ENCODE results near the gene SMARCA4. TPM values are rescaled to one million over a fixed set of nuclear protein-coding genes. Genes with fewer than 3 reads are reported as not detected.

Gene SMARCA4
- total and polyA plus RNA-seq, 2 experiments from 2014 or later, result 80.7 to 93.4 TPM

GRCh38 chr19:10922638-10923014 lies 38.2 kb upstream of the SMARCA4 start:
- Histone ChIP-seq H3K4me2 (no peak overlapping the region), H3K27me3 (no peaks in the 10 kb centered on the region), H3K36me3 (replicated peaks; ENCODE audit: insufficient read depth, low read depth) (no peaks in the 10 kb centered on the region), H3K9me3 (ENCODE audit: low read depth) (no peaks in the 10 kb centered on the region), H3K79me2 (peaks cover 14% of the 10 kb centered on the region), H4K20me1 (ENCODE audit: insufficient read depth, poor library complexity, severe bottlenecking) (no peaks in the 10 kb centered on the region), H3K27ac (no peak overlapping the region), H2AFZ (no peak overlapping the region), H3K9me2 (replicated peaks; ENCODE audit: insufficient read depth) (no peaks in the 10 kb centered on the region), H3K4me3 (no peak overlapping the region), H3K4me1 (ENCODE audit: insufficient read depth) (peaks cover 4% of the 10 kb centered on the region)
- no peak for TF ChIP-seq EZH2phosphoT487 (IDR thresholded peaks at IDR 0.05; ENCODE audit: low read depth, severe bottlenecking, unreplicated experiment)
- DNase-seq (ENCODE audit: low spot score), result no peak
- WGBS (ENCODE audit: low lambda C conversion rate, missing lambda C conversion rate), result 91% methylated on average over 13 of the region's 13 CpGs

- Histone ChIP-seq H3K9me3 (ENCODE audit: low read depth) (no peaks in the 10 kb centered on the region), H3K36me3 (replicated peaks; ENCODE audit: insufficient read depth, low read depth) (no peaks in the 10 kb centered on the region), H4K20me1 (ENCODE audit: insufficient read depth, poor library complexity, severe bottlenecking) (no peaks in the 10 kb centered on the region), H3K27me3 (no peaks in the 10 kb centered on the region), H3K4me1 (ENCODE audit: insufficient read depth) (peaks cover 6% of the 10 kb centered on the region), H3K4me2 (no peak overlapping the region), H3K4me3 (no peak overlapping the region), H3K9me2 (replicated peaks; ENCODE audit: insufficient read depth) (no peaks in the 10 kb centered on the region), H2AFZ (no peak overlapping the region), H3K79me2 (peaks cover 21% of the 10 kb centered on the region), H3K27ac (no peak overlapping the region)
- DNase-seq (ENCODE audit: low spot score), result no peak
- WGBS (ENCODE audit: low lambda C conversion rate, missing lambda C conversion rate), result 96% methylated on average over 28 of the region's 29 CpGs
- TF ChIP-seq CTCF (IDR thresholded peaks at IDR 0.05; ENCODE audit: poor library complexity), result no peak
- TF ChIP-seq EZH2phosphoT487 (IDR thresholded peaks at IDR 0.05; ENCODE audit: low read depth, severe bottlenecking, unreplicated experiment), result no peak
- no peak for TF ChIP-seq EZH2 (IDR thresholded peaks at IDR 0.05; ENCODE audit: borderline replicate concordance)
Observed at GRCh38 chr19:10923260-10924112, 37.3 kb upstream of the SMARCA4 start.

GRCh38 chr19:10924597-10924996 lies 36.2 kb upstream of the SMARCA4 start:
- TF ChIP-seq EZH2phosphoT487 (IDR thresholded peaks at IDR 0.05; ENCODE audit: low read depth, severe bottlenecking, unreplicated experiment) (no peak), CTCF (IDR thresholded peaks at IDR 0.05; ENCODE audit: poor library complexity) (no peak), EZH2 (IDR thresholded peaks at IDR 0.05; ENCODE audit: borderline replicate concordance) (no peak)
- Histone ChIP-seq H3K27ac (no peak overlapping the region), H4K20me1 (ENCODE audit: insufficient read depth, poor library complexity, severe bottlenecking) (no peaks in the 10 kb centered on the region), H3K4me1 (ENCODE audit: insufficient read depth) (peaks cover 7% of the 10 kb centered on the region), H3K4me2 (no peak overlapping the region), H3K36me3 (replicated peaks; ENCODE audit: insufficient read depth, low read depth) (no peaks in the 10 kb centered on the region), H3K27me3 (no peaks in the 10 kb centered on the region), H3K9me3 (ENCODE audit: low read depth) (no peaks in the 10 kb centered on the region), H3K4me3 (no peak overlapping the region), H2AFZ (no peak overlapping the region), H3K79me2 (peaks cover 28% of the 10 kb centered on the region), H3K9me2 (replicated peaks; ENCODE audit: insufficient read depth) (no peaks in the 10 kb centered on the region)
- 92% methylated on average over 6 of the region's 13 CpGs for WGBS (ENCODE audit: low lambda C conversion rate, missing lambda C conversion rate)
- no peak for DNase-seq (ENCODE audit: low spot score)

GRCh38 chr19:10927730-10928562 lies 32.9 kb upstream of the SMARCA4 start:
- H3K4me2 ChIP-seq, result peak overlapping the region; percentile 97
- 32% methylated on average over 20 of the region's 47 CpGs for WGBS (ENCODE audit: low lambda C conversion rate, missing lambda C conversion rate)
- peaks cover 60% of the 10 kb centered on the region for H3K79me2 ChIP-seq
- H3K27ac ChIP-seq, result peak overlapping the region; percentile 62
- no peaks in the 10 kb centered on the region for H3K27me3 ChIP-seq
- no peak for DNase-seq (ENCODE audit: low spot score)
- no peaks in the 10 kb centered on the region for H3K9me2 ChIP-seq (replicated peaks; ENCODE audit: insufficient read depth)
- peak overlapping the region; percentile 60 for H2AFZ ChIP-seq
- TF ChIP-seq EZH2phosphoT487 (IDR thresholded peaks at IDR 0.05; ENCODE audit: low read depth, severe bottlenecking, unreplicated experiment) (no peak), CTCF (IDR thresholded peaks at IDR 0.05; ENCODE audit: poor library complexity) (no peak), EZH2 (IDR thresholded peaks at IDR 0.05; ENCODE audit: borderline replicate concordance) (no peak)
- H3K4me3 ChIP-seq, result peak overlapping the region; percentile 54
- no peaks in the 10 kb centered on the region for H3K36me3 ChIP-seq (replicated peaks; ENCODE audit: insufficient read depth, low read depth)
- H3K9me3 ChIP-seq (ENCODE audit: low read depth), result no peaks in the 10 kb centered on the region
- peaks cover 4% of the 10 kb centered on the region for H4K20me1 ChIP-seq (ENCODE audit: insufficient read depth, poor library complexity, severe bottlenecking)
- peaks cover 12% of the 10 kb centered on the region for H3K4me1 ChIP-seq (ENCODE audit: insufficient read depth)

Measured in hepatocyte (in vitro differentiated cells).